Adrenal gland (tissue), 5 donors: ENCODE results near the gene DAAM2.

Experiments used
- CTCF ChIP-seq, 6 experiments: fragments of 450-650 bp in 4 of 6; fragments of 200-600 bp in 2 of 6; sonication (generic) in 1 of 6; IDR thresholded peaks; 1 replicate in 5 of 6; 2 replicates in 1 of 6; pipeline versions ENCODE4 v1.5.1 to v1.8.0; 2016 to 2021; ENCODE audit warnings: antibody characterized with exemption in 6 of 6, mild to moderate bottlenecking in 2 of 6, moderate library complexity in 1 of 6
- POLR2A ChIP-seq, 2 donors: fragments of 450-650 bp; IDR thresholded peaks; one replicate each; pipeline ENCODE4 v1.6.1; 2017; ENCODE audit warnings: antibody characterized with exemption in 2 of 2, mild to moderate bottlenecking in 2 of 2, moderate library complexity in 1 of 2
- donor health status: DM: no; HTN: no; CAD: no.

GRCh38 chr6:39898625-39899024 is 106.4 kb downstream of the DAAM2 start:
- TF ChIP-seq POLR2A (IDR thresholded peaks at IDR 0.05) (no peak), CTCF (IDR thresholded peaks at IDR 0.05) (no peak)
